ENCODE results near the gene PTPN11. TPM values are rescaled to one million over a fixed set of nuclear protein-coding genes. Genes with fewer than 3 reads are reported as not detected.

The PTPN11 gene
- total RNA-seq, 1 experiment from 2014 or later: 181 TPM

- BruUV-seq (replicated peaks): TSS peak; percentile 61
- ATAC-seq (peak; percentile 89), DNase-seq (ENCODE audit: low read depth, low spot score) (peak; percentile 92)
- H3K36me3 ChIP-seq (ENCODE audit: control insufficient read depth in 1 of 2, insufficient read depth in 2 of 2, low read length in 2 of 2): peaks cover 32 to 45% of the 10 kb centered on the region in 2 experiments
- H3K4me1 ChIP-seq (ENCODE audit: control insufficient read depth in 1 of 2, insufficient read depth in 2 of 2, low read length in 2 of 2): peaks cover 3 to 16% of the 10 kb centered on the region in 2 experiments; a peak in 2 of 4 replicates
- H3K9ac ChIP-seq (ENCODE audit: low read length): peak within 1 kb of the TSS; percentile 82
- no peaks in the 10 kb centered on the region for H3K9me2 ChIP-seq (ENCODE audit: insufficient read depth)
- no peaks in the 10 kb centered on the region for H3K27me3 ChIP-seq (ENCODE audit: insufficient read depth, low read length)
- H4K20me1 ChIP-seq (ENCODE audit: insufficient read depth): peaks cover 28% of the 10 kb centered on the region; the same call in 1 of the 2 replicates
- peak within 1 kb of the TSS; percentile 27 for H2AFZ ChIP-seq (ENCODE audit: low read depth, low read length, poor library complexity, severe bottlenecking)
- RAD21 ChIA-PET (ENCODE audit: low non-redundant PET in 1 of 2, low total read pairs in 2 of 2, uncharacterized antibody in 2 of 2, unreplicated experiment in 2 of 2): interaction anchor here in 1 of 2 experiments (1.4 kb wide), 1 partner anchor 211 kb away, joined by 3 read pairs; no protein-coding TSS in a partner anchor
- intact Hi-C loops (cut with micrococcal nuclease): loop anchor here (1.0 kb wide), 1 partner anchor 9 kb away; the partner anchor contains the start of gene PTPN11
- TF ChIP-seq EGR1 (IDR thresholded peaks at IDR 0.05; ENCODE audit: low read depth) (no peak), SRF (IDR thresholded peaks at IDR 0.05; ENCODE audit: low read depth) (no peak; the same call in 1 of the 2 replicates), POLR2AphosphoS5 (IDR thresholded peaks at IDR 0.05; ENCODE audit: low read depth, low read length) (peak; percentile 99), ATF3 (IDR thresholded peaks at IDR 0.05) (no peak), MAX (IDR thresholded peaks at IDR 0.05) (peak; percentile 94), ZFX (IDR thresholded peaks at IDR 0.05) (peak; percentile 60; the same call in 1 of the 2 replicates), SIN3A (IDR thresholded peaks at IDR 0.05; ENCODE audit: low read depth) (peak; percentile 79; the same call in 1 of the 2 replicates), POLR2A (IDR thresholded peaks at IDR 0.05; ENCODE audit: borderline replicate concordance, extremely low read depth, insufficient read depth, insufficient read length) (peak; percentile 96), ELF1 (IDR thresholded peaks at IDR 0.05; ENCODE audit: borderline replicate concordance, low read depth) (peak; percentile 86), CBX3 (IDR thresholded peaks at IDR 0.05; ENCODE audit: low read depth) (peak; percentile 90), YY1 (IDR thresholded peaks at IDR 0.05; ENCODE audit: extremely low read depth, insufficient replicate concordance, low read depth, low read length) (peak; percentile 27)
- no peaks in the 10 kb centered on the region for H3K9me3 ChIP-seq (ENCODE audit: control insufficient read depth in 1 of 2, insufficient read depth in 1 of 2, low read depth in 1 of 2, low read length in 2 of 2)
- H3K4me2 ChIP-seq (ENCODE audit: low read length): peak within 1 kb of the TSS; percentile 85
- peaks cover 38% of the 10 kb centered on the region for H3K79me2 ChIP-seq (ENCODE audit: insufficient read depth, low read length)
- POLR2A ChIA-PET: no interaction called here
- CTCF ChIA-PET: no interaction called here
- peak within 1 kb of the TSS; percentile 76 for H3K27ac ChIP-seq (ENCODE audit: low read depth, low read length)
- peak within 1 kb of the TSS; percentile 72 to 87 for H3K4me3 ChIP-seq (replicated peaks in 1 of 2; ENCODE audit: low read depth in 1 of 2, low read length in 2 of 2)
These were observed 9.5 kb upstream of the PTPN11 start, which contains the start of gene RPL6 for GRCh38 chr12:112409064-112409905. TSS of gene RPL6 (minus strand) at chr12:112409605. CDS start at chr12:112408656, 949 bp downstream.

Data from HCT116 (cell line).